Neural progenitor cell (in vitro differentiated cells): ENCODE measurements around the gene ZKSCAN1.

Source experiments
- CTCF ChIP-seq: fragments of 200-600 bp; sonication (generic); IDR thresholded peaks from 2 replicates; pipeline ENCODE4 v1.5.1; 2017; ENCODE audit warnings: antibody characterized with exemption, mild to moderate bottlenecking
- EZH2 ChIP-seq: fragments of 200-600 bp; sonication (generic); IDR thresholded peaks from 2 replicates; pipeline ENCODE4 v1.6.1; 2017; ENCODE audit warnings: antibody characterized with exemption, mild to moderate bottlenecking, moderate library complexity
- EZH2phosphoT487 ChIP-seq: fragments of 200-600 bp; sonication (generic); IDR thresholded peaks from 2 replicates; pipeline ENCODE4 v1.6.1; 2017; ENCODE audit warnings: antibody characterized with exemption

GRCh38 chr7:100017875-100018274 is 2.5 kb downstream of the ZKSCAN1 start:
- TF ChIP-seq CTCF (no peak), EZH2phosphoT487 (no peak), EZH2 (no peak)
